Dedifferentiated amniotic fluid mesenchymal stem cell (primary cell): ENCODE results near the gene CCDC51.

Source experiments
- DNase-seq: peaks from one replicate; pipeline ENCODE4 v3.0.0-alpha.2; 2016; ENCODE audit errors: extremely low spot score

The CCDC51 gene

DNA sequence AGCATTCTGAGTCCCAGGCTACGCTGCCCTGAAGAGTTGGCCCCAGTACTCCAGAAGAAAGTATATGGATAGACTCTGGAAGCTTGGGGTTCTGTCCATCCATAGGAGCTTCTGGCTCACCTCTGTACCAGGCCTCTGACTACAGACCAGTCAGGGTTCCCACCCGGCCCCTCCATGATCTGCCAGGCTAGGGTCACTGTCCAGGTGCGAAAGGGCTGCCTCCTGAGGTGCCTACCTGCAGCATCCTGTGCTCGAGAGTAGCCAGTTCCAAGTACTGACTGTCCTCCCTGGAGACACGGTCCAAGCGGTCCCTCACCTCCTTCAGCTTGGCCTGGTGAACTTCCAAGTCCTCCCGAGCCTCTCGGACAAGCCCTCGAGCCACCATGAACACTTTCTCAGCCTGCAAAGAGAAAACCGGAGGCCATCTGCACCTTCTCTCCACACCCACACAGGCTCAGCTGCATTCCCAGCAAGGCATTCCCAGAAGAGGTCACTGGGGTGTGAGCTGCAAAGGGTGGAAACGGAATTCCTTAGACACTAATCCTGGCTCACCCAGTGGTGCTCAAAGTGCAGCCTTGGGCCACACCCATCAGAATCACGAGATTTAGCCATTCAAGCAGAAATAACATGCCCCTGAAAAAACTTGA, 6.3 kb downstream of the CCDC51 start:
- DNase-seq, result no peak

DNA sequence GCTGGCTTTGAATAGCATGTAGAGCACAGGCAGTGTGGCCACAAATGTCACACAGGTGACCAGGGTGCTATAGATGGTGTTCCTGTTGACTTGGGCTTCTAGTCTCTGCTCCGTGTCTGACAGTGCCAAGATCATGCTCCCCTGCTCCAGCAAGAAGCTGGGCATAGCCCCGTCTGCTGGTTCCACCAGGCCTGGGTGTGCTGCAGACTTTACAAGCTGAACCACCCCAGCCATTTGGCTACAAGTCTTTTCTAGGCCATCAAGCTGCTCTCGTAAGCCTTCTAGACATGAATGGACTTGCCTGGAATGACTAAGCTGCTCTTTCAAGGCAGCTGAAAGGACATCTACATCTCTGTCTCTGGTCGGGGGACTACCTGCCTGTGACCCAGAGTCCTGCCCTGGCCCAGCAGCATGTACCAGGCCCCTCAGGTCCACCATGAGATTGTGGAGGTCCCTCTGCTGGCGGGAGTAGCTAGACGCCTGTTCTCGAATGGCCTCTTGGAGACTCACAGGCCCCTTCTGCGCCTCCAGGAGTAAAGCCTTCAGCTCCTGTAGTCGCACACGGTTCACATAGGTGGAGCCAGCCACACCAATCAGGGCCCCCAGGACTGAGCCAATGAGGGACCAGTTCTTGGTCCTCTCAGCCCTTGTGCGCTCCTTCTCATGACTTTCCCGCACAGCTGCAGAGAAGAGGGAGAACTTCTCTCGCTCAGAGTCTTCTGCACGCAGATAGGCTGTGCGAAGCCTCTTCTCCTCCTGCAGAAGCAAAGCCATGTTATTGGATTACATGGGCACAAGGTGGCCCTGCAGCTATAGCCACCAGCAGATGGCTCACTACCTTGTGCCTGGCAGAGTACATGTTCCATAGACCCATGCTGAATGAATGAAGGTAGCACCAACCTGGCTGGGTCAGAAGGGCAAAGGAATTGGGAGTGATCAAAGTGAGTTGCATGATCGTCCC, 7.2 kb downstream of the CCDC51 start:
- DNase-seq, result no peak

DNA sequence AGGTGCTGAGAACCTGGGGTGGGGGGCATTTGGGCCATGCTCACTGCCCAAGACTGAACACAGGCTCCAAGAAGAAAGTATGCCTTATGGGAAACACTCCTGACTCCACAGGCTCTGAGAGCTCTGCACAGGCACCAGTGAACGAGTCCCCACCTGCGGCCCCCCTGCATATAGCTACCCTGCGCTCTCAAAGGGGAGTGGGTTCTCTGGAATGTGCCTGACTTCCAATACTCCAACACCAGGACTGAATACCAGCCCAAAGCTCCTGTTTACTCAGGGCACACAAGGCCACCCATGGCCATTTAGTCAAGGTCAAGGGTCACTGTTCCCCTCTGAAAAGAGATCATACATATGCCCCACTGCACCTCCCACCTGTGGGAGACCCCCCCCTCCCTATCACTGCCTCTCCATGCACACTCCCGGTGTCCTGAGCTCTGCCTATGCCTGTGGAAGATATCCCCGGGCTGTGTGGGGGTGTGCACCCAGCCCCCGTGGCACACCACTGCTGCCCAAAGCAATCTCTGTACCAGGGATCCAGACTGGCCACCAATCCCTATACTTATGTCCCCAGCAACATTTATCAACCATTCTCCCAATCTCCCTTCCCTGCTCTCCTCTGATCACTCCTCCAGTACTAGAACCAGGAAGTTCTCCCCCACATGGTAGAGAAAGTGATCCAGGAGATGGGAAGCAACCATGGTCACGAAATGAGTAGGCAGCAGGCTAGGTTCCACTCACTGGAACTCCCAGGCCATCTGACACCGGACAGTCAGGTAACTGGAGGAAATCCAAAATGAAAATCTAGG, 8.5 kb downstream of the CCDC51 start:
- no peak for DNase-seq

DNA sequence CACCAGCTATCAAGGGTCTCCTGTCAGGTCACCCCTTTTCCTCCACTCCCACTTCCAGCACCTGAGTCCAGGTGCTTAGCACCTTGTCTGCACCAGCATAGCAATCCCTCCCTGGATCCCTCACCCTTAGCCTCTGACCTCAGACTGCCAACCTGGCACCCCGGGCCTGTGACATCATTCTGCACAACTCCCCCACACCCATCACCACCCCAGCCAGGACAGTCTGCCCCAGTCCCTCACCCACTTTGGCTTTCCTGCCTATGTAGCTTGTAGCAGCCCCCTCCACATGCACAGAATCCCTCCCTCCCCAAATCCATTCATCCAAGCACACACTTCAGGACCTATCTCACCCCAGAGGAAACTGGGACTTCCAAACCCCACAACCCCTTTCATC, 9.2 kb downstream of the CCDC51 start:
- no peak for DNase-seq

DNA sequence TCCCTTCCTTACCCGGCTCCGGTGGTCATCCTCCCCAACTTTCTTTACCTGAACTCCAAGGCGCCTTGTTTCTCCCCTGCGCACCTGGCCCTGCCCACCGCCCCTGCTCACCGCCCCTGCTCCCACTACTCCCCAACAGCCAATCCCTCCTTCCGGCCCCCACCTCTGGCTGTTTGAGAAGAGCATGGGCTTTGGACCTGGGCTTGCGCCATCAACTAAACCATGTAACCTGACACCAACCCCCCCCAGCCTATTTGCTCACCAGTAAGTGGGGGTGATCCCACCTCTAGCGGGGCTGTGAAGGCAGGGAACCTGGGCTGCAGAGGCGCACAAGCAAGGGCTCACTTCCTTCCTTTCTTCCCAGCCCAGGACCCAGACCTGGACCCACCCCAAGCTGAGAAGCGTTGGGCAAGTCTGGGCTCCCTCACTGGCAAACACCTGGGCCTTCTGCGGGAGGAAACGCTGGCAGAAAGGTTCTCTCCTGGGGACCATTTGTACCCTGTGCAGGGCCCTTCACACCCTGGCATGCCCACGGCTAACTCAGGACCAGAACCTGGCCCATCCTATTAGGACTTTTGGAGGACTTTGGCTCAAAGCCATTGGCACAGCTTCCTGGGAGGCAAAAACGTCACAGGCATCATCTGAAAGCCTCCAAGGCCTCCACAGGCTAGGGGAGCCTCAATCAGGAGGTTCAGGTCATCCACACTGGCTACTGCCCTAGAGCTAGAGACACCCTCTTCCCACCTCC, 9.8 kb downstream of the CCDC51 start, which contains the start of gene PLXNB1:
TSS of gene PLXNB1 (minus strand) at position 127 of the 748 bp plus-strand sequence. CDS start 5,475 bp downstream, outside the sequence.
- DNase-seq, result no peak

DNA sequence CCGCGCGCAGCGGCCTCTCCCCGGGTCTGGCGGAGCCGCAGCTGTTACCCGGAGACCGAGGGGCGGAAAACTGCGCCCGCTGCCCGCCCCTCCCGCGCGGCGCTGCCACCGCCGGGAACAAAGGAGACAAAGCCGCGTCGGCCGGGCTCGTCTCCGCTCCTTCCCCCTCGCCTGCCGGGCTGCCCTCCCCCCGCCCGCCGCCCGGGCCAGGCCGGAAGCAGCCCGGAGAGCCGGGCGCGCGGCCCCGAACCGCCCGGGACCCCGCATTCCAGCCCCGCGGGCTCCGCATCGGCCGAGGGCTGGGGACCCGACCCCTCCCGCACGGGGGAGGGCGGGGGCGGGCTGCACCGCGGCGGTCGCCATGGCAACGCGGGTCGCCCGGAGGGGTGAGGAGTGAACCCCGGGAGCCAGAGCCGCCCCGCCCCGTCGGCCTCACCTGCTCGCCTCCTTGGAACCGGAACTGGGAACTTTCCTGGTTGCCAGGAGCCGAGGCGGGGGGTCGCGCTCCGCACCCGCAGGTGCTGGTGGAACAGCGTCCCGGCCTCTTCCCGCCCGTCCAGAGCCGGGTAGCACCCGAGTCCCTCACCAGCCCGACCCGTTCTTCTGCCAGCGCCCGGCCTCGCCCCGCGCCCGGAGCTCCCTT, 10.5 kb downstream of the CCDC51 start:
- DNase-seq, result no peak

DNA sequence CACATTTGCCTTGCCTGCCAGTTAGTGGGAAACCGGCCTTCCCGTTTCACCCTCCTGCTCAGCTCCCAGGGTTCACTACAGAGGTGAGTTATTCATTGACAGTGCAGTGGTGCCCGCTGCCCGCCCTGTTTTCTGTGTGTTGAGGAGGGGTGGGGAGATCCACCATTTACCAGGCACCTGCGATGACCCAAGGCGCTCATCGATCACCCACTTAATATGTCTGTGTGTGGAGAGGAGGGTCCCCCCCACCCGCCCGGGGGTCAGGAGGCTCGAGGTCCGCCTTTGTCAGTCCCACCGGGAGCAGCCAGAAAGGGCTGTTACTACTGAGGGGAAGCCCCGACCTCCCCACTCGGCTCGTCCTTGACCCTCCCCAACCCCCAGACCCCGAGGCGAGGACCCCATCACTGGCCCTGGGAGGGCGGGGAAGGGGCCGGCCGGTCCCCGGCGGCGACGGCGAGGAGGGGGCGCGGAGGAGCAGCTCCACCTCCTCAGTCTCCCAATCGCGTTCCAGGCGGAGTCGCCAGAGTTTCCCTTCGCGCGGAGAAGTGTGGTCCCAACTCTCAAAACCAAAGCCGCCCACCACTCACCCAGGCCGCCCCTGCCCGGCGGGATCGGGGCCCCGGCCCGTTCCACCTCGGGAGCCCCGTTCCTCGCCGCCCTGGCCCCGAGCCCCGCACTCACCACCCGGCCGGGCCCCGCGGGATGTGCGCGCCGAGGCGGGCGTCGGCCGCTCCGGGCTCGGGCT, 11.2 kb downstream of the CCDC51 start:
- DNase-seq, result no peak

DNA sequence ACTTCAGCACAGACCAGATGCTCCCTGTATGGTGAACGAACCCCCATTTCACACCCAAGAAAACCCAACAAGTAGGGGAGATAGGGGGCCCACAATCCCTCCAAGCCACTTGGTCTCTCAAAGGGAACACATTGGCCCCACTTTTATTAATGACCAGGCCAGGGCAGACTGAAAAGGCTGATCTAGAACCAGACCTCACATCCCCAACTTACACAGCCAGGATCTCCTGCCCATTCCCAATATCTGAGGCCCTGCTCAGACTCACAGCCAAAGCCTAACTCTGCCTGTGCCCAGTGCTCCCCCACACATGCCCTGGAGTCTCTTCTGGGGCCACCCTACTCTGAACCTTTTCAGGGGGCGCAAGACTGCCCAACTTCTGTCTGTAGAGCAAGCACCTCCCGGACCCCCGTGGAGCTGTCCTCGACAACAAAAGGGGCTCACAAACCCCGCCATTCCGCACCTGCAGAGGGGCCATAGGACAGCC, 11.8 kb downstream of the CCDC51 start:
- no peak for DNase-seq

DNA sequence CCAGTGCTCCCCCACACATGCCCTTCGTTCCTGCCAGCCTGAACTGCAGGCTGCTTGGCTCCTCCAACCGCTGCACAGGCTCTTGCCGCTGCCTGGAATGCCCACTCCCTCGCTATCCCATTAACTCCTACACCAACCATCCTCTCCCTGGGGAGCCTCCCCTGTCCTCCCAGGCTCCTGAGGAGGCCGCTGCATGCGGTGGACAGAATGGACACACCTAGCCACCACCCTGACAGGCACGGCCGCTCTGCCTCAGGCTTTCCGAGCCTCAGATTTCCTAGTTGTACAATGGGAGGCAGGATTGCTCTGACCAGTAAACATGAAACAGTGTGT, 12.3 kb downstream of the CCDC51 start:
- DNase-seq, result no peak

DNA sequence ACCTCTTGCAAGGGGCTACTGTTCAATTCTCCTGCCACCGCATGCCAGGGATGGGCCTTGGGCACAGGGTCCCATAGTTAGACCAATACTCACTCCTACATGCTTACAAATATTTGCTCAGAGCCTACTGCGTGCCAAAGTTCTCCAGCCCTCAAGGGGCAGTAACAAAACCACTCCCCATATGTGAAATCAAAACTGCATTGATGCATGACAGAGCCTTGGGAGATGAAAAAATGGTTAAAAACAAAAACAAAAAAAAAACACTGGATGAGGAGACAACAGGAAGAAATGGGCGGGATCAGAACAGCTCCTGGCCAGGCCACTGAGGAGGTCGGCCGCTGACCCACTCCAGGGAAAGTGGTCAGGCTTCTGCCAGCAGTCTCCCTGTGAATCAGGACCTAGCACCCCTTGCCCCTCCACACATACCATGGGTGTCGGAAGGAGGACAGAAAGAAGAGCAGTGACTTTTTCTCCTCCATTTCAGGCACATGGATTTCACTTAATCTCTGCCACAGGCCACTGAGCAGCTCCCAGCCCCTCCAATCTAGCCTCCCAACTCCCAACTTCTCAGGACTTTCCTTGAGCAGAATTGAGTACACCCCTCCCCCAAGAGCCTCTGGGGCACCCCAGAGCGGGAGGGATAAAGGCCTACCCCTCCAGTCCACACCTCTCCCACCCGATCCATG, 12.8 kb downstream of the CCDC51 start:
- peak; percentile 25 for DNase-seq

DNA sequence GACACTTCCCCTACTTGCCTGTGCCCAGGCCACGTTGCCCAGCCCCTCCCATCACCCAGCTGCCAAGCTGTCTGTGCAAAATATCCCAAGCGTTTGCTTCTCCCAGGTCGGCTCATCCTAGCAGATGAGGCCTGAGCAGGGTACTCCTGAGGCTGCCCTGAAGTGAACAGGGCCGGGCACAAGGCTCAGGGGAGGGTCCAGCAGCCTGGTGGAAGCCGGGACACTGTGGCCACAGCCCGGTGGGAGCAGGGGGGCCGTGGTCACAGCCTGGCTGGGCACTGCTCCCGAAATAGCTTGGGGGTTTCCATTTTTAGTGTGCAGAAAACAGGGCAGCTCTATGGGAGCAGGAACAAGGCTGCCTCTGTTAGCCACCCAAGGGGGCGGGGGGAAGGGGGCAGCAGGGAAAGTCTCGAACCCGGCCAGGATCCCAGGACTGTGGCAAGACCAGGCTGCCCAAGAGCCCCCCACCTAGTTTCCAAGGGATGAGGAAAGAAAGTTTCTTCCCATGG, 13.5 kb downstream of the CCDC51 start:
- DNase-seq, result no peak

DNA sequence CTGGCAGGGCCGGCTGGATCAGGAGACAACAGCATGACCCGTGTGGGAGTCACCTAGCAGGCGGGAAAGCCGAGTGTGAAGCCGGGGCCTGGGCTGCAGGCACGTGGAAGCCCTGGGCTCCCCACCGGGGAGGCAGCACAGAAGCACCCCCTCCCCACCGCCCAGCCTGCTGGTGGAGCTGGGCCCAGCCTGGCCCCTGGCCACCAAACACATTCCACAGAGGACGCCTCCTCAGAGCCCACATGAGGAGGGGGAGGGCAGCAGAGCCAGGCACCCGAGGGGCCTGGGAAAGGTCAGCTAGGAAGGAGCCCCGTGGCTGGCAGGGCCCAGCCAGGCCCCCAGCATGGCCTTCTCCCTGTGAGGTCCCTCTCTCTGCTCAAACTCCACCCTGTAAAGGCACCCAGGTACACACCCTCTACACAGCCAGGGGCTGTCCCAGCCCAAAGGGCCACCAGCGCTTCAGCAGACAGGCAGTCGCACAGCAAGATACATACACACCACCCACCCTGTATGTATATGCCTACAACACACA, 14.6 kb downstream of the CCDC51 start:
- DNase-seq, result no peak

DNA sequence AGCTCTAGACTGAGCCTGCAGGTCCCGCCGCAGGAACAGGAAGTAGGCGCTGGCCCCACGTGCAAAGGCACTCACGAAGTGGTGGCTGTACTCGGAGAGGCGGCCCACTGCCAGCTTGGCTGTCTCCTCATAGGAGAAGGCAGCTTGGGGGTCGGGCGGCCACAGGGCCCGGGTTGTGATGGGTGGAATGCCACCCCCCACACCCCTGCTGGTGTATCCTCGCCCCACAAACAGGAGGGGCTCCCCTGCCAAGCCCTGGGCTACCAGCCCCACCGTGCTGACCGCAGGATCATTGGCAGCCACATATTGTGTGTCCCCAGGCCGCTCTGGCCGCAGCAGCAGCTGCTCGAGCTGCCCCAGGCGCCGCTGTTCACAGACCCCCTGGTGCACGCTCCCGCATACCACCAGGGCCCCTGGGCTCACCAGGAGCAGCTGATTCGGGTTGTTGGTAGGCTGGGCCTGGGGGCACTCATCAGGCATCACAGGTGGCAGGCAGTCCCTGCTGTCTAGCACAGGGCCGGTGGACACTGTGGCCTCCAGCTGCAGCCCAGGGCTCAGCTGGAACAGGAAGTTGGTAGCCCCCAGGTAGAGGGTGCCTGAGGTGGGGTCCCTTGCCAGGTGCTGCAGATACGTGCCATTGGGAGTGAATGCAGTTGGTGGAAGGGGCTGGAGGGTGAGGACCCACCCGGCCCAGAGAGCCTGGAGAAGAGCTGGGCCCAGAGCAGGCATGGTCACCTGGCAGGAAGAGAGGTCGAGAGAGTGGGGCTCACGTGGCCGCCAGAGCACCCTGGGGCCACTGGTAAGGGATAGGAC, 15.8 kb downstream of the CCDC51 start:
- DNase-seq, result no peak

DNA sequence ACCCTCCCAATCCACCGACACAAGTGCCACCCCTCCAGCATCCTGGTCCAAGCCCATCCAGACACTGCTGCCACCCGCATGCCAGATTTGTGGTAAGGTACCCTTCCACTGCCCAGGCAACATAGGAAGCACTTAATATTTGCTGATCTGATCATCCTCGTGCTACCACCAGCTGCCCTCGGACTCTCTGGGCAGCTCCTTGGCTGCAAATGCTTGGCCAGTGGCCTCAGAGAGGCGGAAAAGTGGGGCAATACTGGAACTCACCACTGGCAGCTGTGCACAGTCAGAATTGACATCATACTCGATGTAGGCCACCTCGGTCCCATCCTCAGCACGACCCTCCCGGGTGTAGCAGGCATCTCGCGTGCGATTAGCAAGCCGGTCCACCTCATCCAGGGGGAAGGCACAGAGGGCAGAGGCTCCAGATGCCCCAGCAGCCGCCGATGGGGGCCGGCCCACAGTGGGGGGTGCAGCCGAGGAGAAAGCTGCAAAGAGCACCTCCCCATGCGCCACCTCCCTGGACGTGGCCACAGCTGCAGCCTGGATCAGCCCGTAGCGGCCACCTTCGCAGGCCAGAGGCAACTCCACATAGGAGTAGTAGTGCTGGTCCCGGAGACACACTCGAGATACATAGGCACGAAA, 16.6 kb downstream of the CCDC51 start:
- DNase-seq, result no peak

DNA sequence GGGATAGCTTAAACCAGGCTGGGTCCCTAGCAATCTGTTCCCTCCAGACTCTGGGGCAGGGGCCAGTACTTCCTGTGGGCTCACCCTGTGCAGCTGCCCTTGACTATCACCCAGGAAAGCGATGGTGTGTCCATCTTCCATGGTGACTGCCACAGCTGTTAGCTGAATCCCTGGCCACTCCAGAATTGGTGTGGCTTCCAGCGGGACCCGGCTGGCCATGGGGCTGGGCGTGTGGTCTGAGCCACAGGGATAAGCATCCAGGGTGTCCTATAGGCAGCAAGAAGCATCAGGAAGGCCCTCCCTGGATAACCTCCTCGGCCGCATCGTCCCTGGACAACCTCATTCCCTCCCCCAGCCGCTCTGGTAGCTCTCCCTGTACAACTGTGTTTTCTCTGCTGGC, 17.2 kb downstream of the CCDC51 start:
- DNase-seq, result no peak

DNA sequence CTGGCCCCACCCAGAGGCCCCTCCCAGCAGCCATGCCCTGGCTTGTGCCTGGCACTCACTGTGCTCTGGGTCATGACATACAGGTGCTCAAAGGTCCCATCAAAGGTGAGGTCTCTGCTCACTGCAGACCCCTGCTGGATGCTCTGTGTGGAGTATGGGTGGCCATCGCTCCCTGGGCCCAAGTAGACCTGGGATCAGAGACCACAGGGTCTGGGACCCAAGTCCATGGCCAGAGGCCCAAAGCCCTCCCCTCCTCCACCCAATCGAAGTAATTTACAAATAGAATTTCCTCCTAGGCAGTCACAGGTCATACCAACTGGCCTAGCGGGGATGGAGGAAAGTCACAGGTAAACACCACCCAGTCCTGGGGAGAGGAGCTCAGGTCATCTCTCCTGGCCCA, 17.6 kb downstream of the CCDC51 start:
- DNase-seq, result no peak

DNA sequence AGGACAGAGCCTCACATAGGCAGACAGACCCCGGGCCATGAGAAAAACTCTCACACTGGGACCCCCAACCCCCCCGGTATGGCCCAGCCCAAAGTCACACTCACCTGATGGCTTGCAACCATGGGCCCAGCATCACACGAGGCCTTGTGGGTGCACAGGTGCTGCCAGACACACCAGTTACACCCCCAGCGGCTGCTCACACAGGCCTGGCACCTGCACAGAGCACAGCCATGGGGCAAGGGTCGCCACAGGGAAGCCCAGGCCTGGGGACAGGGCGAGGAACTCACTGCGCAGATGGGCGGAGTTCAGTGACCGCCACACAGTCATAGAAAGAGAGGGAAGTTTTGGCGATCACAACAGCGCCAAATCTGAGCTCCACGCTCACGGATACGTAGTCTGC, 19.4 kb downstream of the CCDC51 start:
- no peak for DNase-seq

DNA sequence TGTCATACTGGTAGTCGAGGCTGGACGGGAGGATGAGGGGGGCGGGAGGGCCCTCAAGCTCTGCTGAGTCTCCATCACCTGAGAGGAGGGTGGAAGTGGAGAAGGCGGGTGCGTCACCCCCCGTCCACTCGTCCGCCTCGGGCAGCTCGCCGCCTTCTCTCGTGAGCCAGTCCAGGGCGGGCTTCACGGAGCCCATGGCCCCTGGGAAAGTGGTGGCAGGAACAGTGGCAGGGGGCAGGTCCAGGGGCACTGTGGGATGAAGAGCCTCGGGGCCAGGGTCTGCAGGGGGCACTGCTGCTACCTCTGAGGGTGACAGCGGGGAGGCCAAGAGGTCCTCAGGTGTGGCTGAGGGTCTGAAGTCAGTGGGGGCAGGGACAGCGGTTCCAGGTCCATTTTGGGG, 20.3 kb downstream of the CCDC51 start:
- no peak for DNase-seq
